Activated CD4-positive, alpha-beta T cell treated with anti-CD3 and anti-CD28 coated beads, Interleukin-2, amount 50 U/mL, for 1 hour (primary cell): ENCODE results near the gene MSI2.
"Not testable (repeated sequence)": the region's sequence is repeated elsewhere in the genome, so short reads cannot be mapped to it uniquely, and the experiment has no call there.

ENCODE experiments used
- DNase-seq: peaks from one replicate; pipeline ENCODE4 v3.0.0-alpha.2; 2020

MSI2 gene

GRCh38 chr17:57255776-57256681 lies at the start of gene MSI2:
Gene MSI2 (plus strand): TSS chr17:57256523. CDS start chr17:57256743, 220 bp downstream.
- DNase-seq, result peak; percentile 92

- DNase-seq, result no peak
Measured at GRCh38 chr17:57206928-57207327, 49.4 kb upstream of the MSI2 start.

- DNase-seq, result no peak
Measured at GRCh38 chr17:57207396-57207795, 48.9 kb upstream of the MSI2 start.

- DNase-seq, result no peak
Measured at GRCh38 chr17:57210224-57210553, 46.1 kb upstream of the MSI2 start.

- no peak for DNase-seq
Measured at GRCh38 chr17:57210972-57211411, 45.3 kb upstream of the MSI2 start.

GRCh38 chr17:57211543-57211942 lies 44.8 kb upstream of the MSI2 start:
- DNase-seq, result no peak

GRCh38 chr17:57213180-57213825 lies 43.0 kb upstream of the MSI2 start:
- no peak for DNase-seq

- no peak for DNase-seq
Measured at GRCh38 chr17:57215317-57215716, 41.0 kb upstream of the MSI2 start.

GRCh38 chr17:57221366-57222350 lies 34.7 kb upstream of the MSI2 start:
- no peak for DNase-seq

- not testable (repeated sequence) for DNase-seq
Measured at GRCh38 chr17:57222422-57222821, 33.9 kb upstream of the MSI2 start.

GRCh38 chr17:57225127-57225526 lies 31.2 kb upstream of the MSI2 start:
- DNase-seq, result no peak

GRCh38 chr17:57226793-57227192 lies 29.5 kb upstream of the MSI2 start:
- DNase-seq, result no peak

GRCh38 chr17:57228911-57229310 lies 27.4 kb upstream of the MSI2 start:
- DNase-seq, result no peak

- DNase-seq, result no peak
Measured at GRCh38 chr17:57234061-57234738, 22.1 kb upstream of the MSI2 start.

GRCh38 chr17:57234739-57235092 lies 21.6 kb upstream of the MSI2 start:
- DNase-seq, result no peak

- DNase-seq, result no peak
Measured at GRCh38 chr17:57235124-57235523, 21.2 kb upstream of the MSI2 start.

GRCh38 chr17:57236686-57237299 lies 19.5 kb upstream of the MSI2 start:
- no peak for DNase-seq

GRCh38 chr17:57240648-57241047 lies 15.7 kb upstream of the MSI2 start:
- no peak for DNase-seq

GRCh38 chr17:57242148-57242547 lies 14.2 kb upstream of the MSI2 start:
- DNase-seq, result no peak

GRCh38 chr17:57243171-57243622 lies 13.1 kb upstream of the MSI2 start:
- peak; percentile 77 for DNase-seq

- no peak for DNase-seq
Measured at GRCh38 chr17:57245786-57246185, 10.5 kb upstream of the MSI2 start.

- DNase-seq, result no peak
Measured at GRCh38 chr17:57246257-57246656, 10.1 kb upstream of the MSI2 start.
